ENCODE measurements around the gene KBTBD7.

GRCh38 chr13:41213919-41214318 is 19.6 kb upstream of the KBTBD7 start:
- TF ChIP-seq CTCF (IDR thresholded peaks at IDR 0.05) (no peak), POLR2A (IDR thresholded peaks at IDR 0.05) (no peak), EP300 (IDR thresholded peaks at IDR 0.05) (no peak)

All from stomach (tissue), 4 donors.